Bronchial epithelial cell (primary cell): ENCODE results near the gene SLC38A1. TPM values are rescaled to one million over a fixed set of nuclear protein-coding genes. Genes with fewer than 3 reads are reported as not detected.
"Not testable (repeated sequence)": the region's sequence is repeated elsewhere in the genome, so short reads cannot be mapped to it uniquely, and the experiment has no call there.

Experiments used
- DNase-seq: peaks from one replicate; pipeline ENCODE4 v3.0.0-alpha.2; 2010; ENCODE audit warnings: low read depth
- FAIRE-seq: peaks from 2 replicates; lab custom pipeline; 2011; peaks lifted over from hg19 to GRCh38; lab: Jason Lieb, UNC
- H3K27me3 ChIP-seq: 2 replicates; pipeline ENCODE4 v1.5.1; 2011; ENCODE audit warnings: low read length; ENCODE audit not compliant: control insufficient read depth, insufficient read depth
- H3K36me3 ChIP-seq: 2 replicates; pipeline ENCODE4 v1.5.1; 2011; ENCODE audit warnings: low read length; ENCODE audit not compliant: control insufficient read depth, insufficient read depth
- H3K4me3 ChIP-seq: 2 replicates; pipeline ENCODE4 v1.5.1; 2011; ENCODE audit warnings: mild to moderate bottlenecking, low read depth, low read length, control low read depth
- CTCF ChIP-seq: IDR thresholded peaks from 2 replicates; pipeline ENCODE4 v1.5.1; 2011; ENCODE audit warnings: mild to moderate bottlenecking, moderate library complexity, low read length, control low read depth, inconsistent platforms; ENCODE audit not compliant: insufficient read depth, severe bottlenecking
- total RNA-seq: library from RNA; depleted of rRNA; stranded (reverse); fragments of >200 nt; gene quantifications from 2 replicates; pipeline ENCODE4 v1.2.1, GENCODE V29; 2014

Gene SLC38A1
- total RNA-seq, 1 donor from 2014 or later, result 263 TPM

GRCh38 chr12:46259071-46259470 lies 9.8 kb downstream of the SLC38A1 start:
- no peaks in the 10 kb centered on the region for H3K27me3 ChIP-seq
- peaks cover 8% of the 10 kb centered on the region for H3K36me3 ChIP-seq
- no peak for FAIRE-seq
- H3K4me3 ChIP-seq, result no peak overlapping the region
- DNase-seq, result no peak
- TF ChIP-seq CTCF, result no peak

- H3K4me3 ChIP-seq, result no peak overlapping the region
- H3K36me3 ChIP-seq, result peaks cover 8% of the 10 kb centered on the region
- no peaks in the 10 kb centered on the region for H3K27me3 ChIP-seq
- TF ChIP-seq CTCF, result no peak
- FAIRE-seq (no peak), DNase-seq (no peak)
Measured at GRCh38 chr12:46258129-46258528, 10.7 kb downstream of the SLC38A1 start.

- Histone ChIP-seq H3K36me3 (peaks cover 8% of the 10 kb centered on the region), H3K4me3 (no peak overlapping the region), H3K27me3 (no peaks in the 10 kb centered on the region)
- no peak for FAIRE-seq
- DNase-seq, result no peak
- no peak for TF ChIP-seq CTCF
Measured at GRCh38 chr12:46256942-46257341, 11.9 kb downstream of the SLC38A1 start.

- no peak for TF ChIP-seq CTCF
- no peaks in the 10 kb centered on the region for H3K27me3 ChIP-seq
- no peak overlapping the region for H3K4me3 ChIP-seq
- FAIRE-seq (no peak), DNase-seq (no peak)
- peaks cover 5% of the 10 kb centered on the region for H3K36me3 ChIP-seq
Measured at GRCh38 chr12:46253544-46254162, 15.2 kb downstream of the SLC38A1 start.

GRCh38 chr12:46251994-46252393 lies 16.8 kb downstream of the SLC38A1 start:
- not testable (repeated sequence) for H3K36me3 ChIP-seq, H3K27me3 ChIP-seq, FAIRE-seq, DNase-seq, H3K4me3 ChIP-seq

- FAIRE-seq, H3K27me3 ChIP-seq, H3K36me3 ChIP-seq, H3K4me3 ChIP-seq, DNase-seq: not testable (repeated sequence)
Measured at GRCh38 chr12:46249960-46250359, 18.9 kb downstream of the SLC38A1 start.
